Testis (tissue), 2 donors: ENCODE results near the gene PRKN.

Experiments used
- POLR2A ChIP-seq: fragments of 450-650 bp; IDR thresholded peaks from one replicate; pipeline ENCODE4 v1.6.1; 2017; ENCODE audit warnings: antibody characterized with exemption, mild to moderate bottlenecking, moderate library complexity
- TF ChIP-seq, protein P1 (sequence below), 3 experiments: fragments of 450-650 bp in 2 of 3; fragments of 200-600 bp in 1 of 3; sonication (generic) in 1 of 3; IDR thresholded peaks; one replicate each; pipeline ENCODE4 v1.5.1; 2016 to 2019; ENCODE audit warnings: antibody characterized with exemption in 3 of 3, mild to moderate bottlenecking in 2 of 3, moderate library complexity in 1 of 3

DNA sequence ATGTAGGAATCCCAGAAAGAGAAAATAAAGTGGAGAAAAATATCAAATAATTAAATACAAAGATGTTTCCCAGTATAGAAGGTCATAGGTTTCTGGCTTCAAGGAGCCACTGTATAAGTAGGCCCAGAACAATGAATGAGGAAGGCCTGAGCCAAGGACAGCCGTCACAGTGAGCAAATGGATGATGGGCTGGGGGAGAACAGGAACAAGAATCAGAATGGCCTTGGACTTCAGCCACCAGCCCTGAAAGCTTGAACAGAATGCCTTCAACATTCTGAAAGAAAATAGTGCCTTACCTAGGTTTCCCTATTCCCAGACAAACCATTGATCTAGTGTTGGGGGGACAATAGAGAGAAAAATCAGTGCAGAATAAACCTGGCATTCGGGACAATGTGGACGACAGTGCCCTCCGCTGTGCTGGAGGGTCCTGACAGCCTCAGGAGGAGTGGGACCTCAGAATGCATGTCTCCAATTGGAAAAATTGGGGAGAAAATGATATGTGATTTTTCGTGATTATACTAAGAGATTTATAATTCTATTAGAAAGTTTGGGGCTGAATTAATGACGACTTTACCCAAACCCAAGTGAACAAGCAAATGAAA is 1119.8 kb downstream of the PRKN start:
- TF ChIP-seq, protein P1, sequence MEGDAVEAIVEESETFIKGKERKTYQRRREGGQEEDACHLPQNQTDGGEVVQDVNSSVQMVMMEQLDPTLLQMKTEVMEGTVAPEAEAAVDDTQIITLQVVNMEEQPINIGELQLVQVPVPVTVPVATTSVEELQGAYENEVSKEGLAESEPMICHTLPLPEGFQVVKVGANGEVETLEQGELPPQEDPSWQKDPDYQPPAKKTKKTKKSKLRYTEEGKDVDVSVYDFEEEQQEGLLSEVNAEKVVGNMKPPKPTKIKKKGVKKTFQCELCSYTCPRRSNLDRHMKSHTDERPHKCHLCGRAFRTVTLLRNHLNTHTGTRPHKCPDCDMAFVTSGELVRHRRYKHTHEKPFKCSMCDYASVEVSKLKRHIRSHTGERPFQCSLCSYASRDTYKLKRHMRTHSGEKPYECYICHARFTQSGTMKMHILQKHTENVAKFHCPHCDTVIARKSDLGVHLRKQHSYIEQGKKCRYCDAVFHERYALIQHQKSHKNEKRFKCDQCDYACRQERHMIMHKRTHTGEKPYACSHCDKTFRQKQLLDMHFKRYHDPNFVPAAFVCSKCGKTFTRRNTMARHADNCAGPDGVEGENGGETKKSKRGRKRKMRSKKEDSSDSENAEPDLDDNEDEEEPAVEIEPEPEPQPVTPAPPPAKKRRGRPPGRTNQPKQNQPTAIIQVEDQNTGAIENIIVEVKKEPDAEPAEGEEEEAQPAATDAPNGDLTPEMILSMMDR (IDR thresholded peaks at IDR 0.05) = no peak
- TF ChIP-seq POLR2A = no peak
